ENCODE data around the gene POLR2J. TPM values are rescaled to one million over a fixed set of nuclear protein-coding genes. Genes with fewer than 3 reads are reported as not detected.
"Not testable (repeated sequence)": the region's sequence is repeated elsewhere in the genome, so short reads cannot be mapped to it uniquely, and the experiment has no call there.

The POLR2J gene
- total RNA-seq = 46.3 TPM

DNA sequence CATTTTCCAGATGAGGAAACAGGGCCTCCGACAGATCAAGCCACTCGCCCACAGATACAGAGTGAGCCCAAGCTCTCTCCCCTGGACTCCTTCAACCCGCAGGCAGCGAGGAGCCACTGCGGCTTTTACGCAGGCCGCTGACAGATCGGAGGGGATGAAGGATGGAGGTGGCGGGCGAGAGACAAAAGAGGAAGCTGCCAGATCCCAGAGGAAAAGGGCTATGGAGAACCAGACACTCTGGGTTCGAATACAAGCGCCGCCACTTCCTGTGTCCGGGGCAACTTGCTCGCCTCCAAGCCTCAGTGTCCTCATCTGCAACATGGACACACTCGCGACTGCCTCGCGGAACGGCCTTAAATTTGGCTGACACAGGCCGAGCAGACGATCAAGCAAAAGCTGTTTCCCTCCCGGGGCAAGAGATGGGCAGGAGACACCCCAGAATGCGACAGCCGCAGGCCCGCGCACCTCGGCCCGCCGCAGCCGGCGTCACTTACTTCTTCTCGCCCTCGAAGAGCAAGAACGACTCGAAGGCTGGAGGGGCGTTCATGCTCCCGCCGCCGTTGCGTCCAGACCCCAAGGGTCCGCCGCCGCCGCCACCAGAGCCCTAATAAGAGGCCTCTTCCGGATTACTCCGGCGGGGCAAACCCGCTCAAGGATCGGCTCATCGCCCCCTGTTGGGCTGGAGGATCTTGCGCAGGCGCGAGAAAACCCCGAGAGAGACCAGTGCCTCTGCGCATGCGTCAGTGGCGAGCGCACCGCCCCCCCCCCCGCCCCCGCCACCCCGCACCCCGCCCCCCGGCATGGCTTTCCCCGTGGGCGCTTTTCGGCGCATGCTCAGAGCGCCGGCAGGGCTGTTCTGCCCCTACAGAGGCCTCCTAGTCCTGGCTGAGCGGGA lies at the start of gene POLR2J:
Gene POLR2J, minus strand, starts transcription at position 609 of the 895 bp plus-strand sequence. Its CDS starts 62 bp downstream, at position 547.
- DNase-seq (ENCODE audit: low read depth in 2 of 3, low spot score in 2 of 3) = peak; percentile 22 to 89 (median 62)

- DNase-seq (ENCODE audit: low read depth in 2 of 3, low spot score in 2 of 3) = not testable (repeated sequence)
These were observed 49.4 kb upstream of the POLR2J start for GRCh38 chr7:102527822-102528793.

DNA sequence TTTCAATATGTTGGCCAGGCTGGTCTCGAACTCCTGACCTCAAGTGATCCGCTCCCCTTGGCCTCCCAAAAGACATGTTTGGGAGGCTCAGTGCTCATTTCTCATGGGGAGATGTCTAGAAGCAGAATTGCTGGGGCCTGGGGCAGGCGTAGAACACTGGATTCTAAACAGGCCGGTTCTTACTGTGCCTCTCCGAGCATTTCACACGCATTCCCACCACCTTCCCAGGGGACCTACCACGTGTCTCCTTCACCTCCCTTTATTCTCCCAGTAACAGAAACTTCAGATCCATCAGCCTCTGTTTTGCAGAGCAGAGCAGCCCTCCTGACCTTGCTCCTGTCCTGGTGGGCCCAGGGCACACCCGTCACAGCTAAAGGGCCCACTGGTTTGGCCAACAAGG lies 48.5 kb upstream of the POLR2J start:
- not testable (repeated sequence) for DNase-seq (ENCODE audit: low read depth in 2 of 3, low spot score in 2 of 3)

GRCh38 chr7:102524803-102525202 lies 46.1 kb upstream of the POLR2J start:
- not testable (repeated sequence) for DNase-seq (ENCODE audit: low read depth in 2 of 3, low spot score in 2 of 3)

DNA sequence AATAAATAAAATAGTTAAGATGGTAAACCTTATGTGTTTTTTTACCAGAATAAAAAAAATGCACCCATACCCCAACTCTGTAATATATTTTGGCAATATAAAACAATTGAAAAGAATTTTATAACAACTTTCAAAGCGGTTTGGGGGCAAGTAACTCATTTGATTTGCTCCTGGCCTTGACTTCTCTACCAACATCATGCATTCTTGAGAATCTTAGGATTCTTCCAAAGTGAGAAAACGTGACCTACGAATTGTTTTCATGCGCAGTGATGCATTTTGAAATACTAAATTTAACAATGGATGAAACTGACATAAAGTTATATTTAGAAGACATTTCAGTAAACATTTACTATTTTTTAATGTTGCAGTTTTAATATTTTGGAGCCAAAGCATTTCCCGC lies 42.1 kb upstream of the POLR2J start:
- DNase-seq (ENCODE audit: low read depth in 2 of 3, low spot score in 2 of 3) = not testable (repeated sequence)

DNA sequence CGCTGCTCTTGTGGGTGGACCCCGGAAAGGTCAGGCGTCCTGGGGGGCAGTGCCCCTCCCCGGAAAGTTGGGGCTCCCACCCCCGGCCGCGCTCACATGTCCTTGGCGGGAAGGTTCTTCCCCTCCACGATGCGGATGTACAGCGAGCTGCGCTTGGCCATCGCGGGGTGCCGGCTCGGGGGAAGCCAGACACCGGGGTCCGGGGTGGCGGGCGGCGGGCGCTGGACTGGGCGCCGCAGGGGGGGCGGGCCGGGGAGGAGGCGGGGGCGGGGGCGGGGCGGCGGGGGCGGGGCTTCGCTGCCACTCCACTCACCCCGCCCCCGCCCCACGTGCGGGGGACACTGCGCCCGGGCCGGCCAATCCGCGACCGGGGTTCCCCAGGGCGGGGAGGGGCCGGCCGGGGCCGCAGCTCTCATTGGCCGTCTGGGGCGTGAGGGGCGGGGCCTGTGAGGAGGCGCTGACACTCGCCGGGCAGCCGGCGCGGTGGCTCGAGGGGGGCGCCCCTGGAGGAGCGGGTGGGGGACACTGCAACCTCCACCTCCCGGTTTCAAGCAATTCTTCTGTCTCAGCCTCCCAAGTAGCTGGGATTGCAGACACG lies 38.9 kb upstream of the POLR2J start, which contains the start of gene RASA4B:
Gene RASA4B, minus strand, starts transcription at position 228 of the 598 bp plus-strand sequence. Its CDS starts 67 bp downstream, at position 161.
- DNase-seq (ENCODE audit: low read depth in 2 of 3, low spot score in 2 of 3) = peak in 1 of 3 donors; percentile 9

DNA sequence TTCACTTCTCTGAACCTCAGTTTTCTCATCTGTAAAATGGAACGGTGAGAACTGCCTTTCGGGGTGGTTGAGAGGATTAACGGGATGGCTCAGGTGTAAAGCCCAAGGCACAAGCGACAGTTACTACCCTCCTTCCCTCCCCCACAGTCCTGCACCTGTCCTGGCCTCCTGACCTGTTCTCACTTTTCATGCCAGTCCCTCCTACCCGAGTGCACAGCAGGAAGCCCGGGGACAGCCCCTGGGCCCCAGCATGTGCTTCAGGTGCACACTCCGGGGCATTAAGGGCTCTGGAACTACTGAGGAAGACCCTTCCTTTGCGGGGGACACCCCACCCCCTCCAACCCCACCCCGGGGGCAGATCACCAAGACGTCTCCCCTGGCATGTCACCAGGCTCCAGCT lies 38.2 kb upstream of the POLR2J start:
- DNase-seq (ENCODE audit: low read depth in 2 of 3, low spot score in 2 of 3) = not testable (repeated sequence)

DNA sequence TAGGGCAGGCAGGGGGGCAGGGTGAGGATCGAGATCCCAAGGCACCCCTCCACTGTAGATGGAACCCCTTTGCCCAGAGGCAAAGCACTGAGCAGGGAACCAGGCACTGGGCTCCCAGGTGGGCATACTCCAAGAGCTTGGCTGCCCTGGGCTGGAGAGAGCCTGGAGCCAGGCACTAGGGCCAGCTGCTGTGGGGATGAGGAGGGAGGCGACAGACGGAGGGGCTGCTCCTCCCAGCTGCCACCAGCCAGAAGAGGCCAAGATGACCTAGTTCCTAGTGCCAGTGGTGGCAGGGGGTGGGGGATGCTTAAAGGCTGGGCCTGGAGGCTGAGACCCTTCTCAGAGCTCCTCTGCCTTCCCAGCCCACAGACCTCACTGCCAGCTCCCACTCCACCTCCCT lies 37.2 kb upstream of the POLR2J start:
- not testable (repeated sequence) for DNase-seq (ENCODE audit: low read depth in 2 of 3, low spot score in 2 of 3)

DNA sequence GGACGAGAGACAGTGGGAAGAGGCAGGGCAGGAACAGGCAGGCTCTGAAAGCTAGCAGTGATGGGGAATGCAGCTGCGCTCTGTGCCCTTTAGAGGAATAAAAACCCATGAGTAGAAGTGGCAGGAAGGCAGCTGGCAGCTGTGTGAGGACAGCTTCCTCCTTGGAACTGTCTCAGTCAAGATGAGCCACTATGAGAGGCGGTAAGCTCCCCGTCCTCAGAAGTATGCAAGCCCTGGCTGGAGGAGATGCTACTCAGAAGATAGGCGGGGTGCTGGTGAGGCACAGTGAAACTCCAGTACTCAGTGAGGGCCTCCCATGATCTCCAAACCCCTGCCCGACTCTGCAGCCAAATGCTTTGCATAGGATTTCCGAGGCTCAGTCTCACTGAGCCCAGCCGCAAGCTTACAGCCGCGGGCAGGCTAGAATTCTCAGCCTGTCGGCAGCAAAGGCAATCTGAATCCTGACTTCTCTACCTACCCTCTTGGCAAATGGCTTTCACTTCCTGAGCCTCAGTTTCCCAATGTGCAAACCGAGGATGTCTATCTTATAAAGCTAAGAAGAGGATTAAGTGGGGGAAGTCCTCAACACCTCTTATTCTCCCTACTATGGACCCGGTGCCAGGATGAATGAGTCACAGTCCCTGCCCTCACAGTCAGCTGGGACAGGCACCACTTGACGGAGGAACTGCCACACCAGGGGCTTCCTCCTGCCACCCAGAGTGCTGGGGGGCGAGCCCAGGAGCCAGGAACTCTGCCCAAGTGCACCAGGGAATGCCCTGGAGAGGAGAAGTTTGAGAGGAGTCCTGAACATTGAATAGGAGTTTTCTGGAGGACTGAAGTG lies 36.4 kb upstream of the POLR2J start:
- not testable (repeated sequence) for DNase-seq (ENCODE audit: low read depth in 2 of 3, low spot score in 2 of 3)

GRCh38 chr7:102512642-102513221 lies 34.0 kb upstream of the POLR2J start:
- peak in 1 of 3 donors; percentile 95 for DNase-seq (ENCODE audit: low read depth in 2 of 3, low spot score in 2 of 3)

DNA sequence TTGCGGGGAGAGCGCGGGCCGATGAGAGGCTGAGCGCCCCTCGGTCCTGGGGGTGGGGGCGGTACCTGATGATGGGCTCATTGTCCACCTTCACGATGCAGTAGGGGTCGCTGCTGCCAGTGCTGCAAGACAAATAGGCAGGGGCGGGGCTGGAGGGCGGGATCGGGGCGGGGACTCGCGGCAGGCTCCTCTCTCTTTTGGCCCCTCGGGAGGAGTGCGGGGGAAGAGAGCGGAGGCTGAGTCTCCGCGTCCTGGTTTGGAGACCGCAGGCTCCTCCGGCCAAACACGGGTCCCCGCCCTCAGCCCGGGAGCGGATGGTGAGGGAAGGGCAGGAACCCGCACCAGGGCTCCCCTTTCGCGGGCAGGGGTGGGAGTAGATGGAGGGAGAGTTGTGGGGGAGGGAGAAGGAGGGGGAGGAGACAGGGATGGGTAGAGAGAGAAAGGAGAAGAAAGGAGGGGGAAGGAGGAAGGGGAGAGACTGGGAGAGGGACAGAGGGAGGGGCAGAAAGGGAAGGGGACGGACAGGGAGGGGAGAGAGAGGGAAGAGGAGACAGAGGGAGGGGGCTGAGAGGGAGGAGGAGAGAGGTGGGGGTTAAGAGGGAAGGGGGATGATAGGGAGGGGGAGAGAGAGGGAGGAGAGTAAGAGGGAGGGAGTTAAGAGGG lies 33.3 kb upstream of the POLR2J start:
- not testable (repeated sequence) for DNase-seq (ENCODE audit: low read depth in 2 of 3, low spot score in 2 of 3)

DNA sequence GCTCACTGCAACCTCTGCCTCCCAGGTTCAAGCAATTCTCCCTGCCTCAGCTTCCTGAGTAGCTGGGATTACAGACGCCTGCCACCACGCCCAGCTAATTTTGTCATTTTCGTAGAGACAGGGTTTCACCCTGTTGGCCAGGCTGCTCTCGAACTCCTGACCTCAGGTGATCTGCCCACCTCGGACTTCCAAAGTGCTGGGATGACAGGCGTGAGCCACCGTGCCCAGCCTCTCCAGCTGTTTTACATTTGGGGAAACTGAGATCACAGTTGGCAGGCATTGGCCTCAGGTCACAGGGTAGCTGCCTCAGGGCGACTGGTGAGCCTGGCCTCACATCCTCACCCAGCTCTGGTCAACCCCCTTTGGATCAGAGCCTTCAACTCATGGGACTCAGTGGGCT lies 31.9 kb upstream of the POLR2J start:
- DNase-seq (ENCODE audit: low read depth in 2 of 3, low spot score in 2 of 3) = not testable (repeated sequence)

DNA sequence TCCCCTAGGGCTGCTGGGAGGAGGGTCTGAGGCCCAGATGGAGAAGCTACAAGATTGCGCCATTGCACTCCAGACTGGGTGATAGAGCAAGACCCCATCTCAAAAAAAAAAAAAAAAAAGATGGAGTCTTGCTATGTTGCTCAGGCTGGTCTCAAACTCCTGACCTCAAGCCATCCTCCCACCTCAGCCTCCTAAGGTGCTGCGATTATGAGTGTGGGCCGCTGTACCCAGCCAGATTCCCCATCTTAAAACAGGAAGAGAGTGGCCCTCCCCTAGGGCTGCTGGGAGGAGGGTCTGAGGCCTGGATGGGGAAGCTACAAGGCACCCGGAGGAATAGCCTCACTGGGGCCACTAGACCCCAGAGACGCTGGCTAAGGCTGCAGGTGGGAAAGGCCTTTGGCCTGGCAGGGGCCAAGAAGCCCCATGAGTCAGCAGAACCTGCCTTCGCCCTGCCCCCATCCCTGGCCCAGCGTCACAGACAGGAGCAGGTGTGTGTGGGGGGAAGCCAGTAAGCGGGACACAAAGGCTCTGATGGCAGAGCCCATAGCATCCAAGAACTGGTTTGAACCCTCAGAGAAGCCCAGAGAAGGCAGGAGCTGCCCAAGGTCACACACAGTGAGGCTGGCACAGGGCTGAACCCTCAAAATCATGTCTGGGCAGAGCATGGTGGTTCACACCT lies 28.8 kb upstream of the POLR2J start:
- DNase-seq (ENCODE audit: low read depth in 2 of 3, low spot score in 2 of 3) = not testable (repeated sequence)

- DNase-seq (ENCODE audit: low read depth in 2 of 3, low spot score in 2 of 3) = not testable (repeated sequence)
These were observed 26.8 kb upstream of the POLR2J start for GRCh38 chr7:102505298-102506185.

- DNase-seq (ENCODE audit: low read depth in 2 of 3, low spot score in 2 of 3) = not testable (repeated sequence)
These were observed 24.4 kb upstream of the POLR2J start for GRCh38 chr7:102503141-102503540.

GRCh38 chr7:102498321-102498720 lies 19.6 kb upstream of the POLR2J start:
- not testable (repeated sequence) for DNase-seq (ENCODE audit: low read depth in 2 of 3, low spot score in 2 of 3)

DNA sequence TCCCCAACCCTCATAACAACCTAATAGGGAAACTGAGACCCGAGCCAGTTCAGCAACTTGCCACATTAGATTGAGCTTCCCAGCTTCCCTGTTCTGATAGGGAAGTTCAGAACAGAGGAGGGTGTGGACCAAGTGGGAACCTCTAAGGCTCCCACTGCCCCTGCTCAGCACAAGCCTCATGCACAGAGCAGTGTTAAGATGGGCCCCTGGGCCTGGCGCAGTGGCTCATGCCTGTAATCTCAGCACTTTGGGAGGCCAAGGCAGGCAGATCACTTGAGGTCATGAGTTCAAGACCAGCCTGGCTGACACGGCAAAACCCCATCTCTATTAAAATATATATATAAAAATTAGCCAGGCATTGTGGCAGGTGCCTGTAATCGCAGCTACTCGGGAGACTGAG lies 18.6 kb upstream of the POLR2J start:
- not testable (repeated sequence) for DNase-seq (ENCODE audit: low read depth in 2 of 3, low spot score in 2 of 3)
